ENCODE results near the gene GRID1. TPM values are rescaled to one million over a fixed set of nuclear protein-coding genes. Genes with fewer than 3 reads are reported as not detected.

GRID1 gene
- polyA plus RNA-seq, 1 of the 3 experiments (the other 2 are of a cell fraction): 0.13 TPM

- ChIA-PET POLR2A (no interaction called here), CTCF (interaction anchor here (1.2 to 2.2 kb wide), 4 partner anchors 10 to 18 kb away, joined by 3 to 7 read pairs (median 5); no protein-coding TSS in a partner anchor)
- no peak for DNase-seq
- no peak for TF ChIP-seq USF1 (IDR thresholded peaks at IDR 0.05; ENCODE audit: borderline replicate concordance, low read depth)
- TF ChIP-seq ELF1 (IDR thresholded peaks at IDR 0.05): no peak
- no peak for TF ChIP-seq GATA2 (CRISPR knock-in tag; IDR thresholded peaks at IDR 0.05)
- H3K27ac ChIP-seq (ENCODE audit: low read depth in 2 of 2, low read length in 1 of 2): no peak overlapping the region
- no peaks in the 10 kb centered on the region for H3K79me2 ChIP-seq (ENCODE audit: insufficient read depth)
- H2AFZ ChIP-seq (ENCODE audit: low read depth): no peak overlapping the region
- no peak overlapping the region for H3K4me2 ChIP-seq
- H3K9ac ChIP-seq: no peak overlapping the region
- H3K9me2 ChIP-seq: no peaks in the 10 kb centered on the region
- peaks cover 0 to 14% of the 10 kb centered on the region in 2 experiments; a peak in 1 of 4 replicates for H3K4me1 ChIP-seq (ENCODE audit: control insufficient read depth in 1 of 2, insufficient read depth in 2 of 2, low read depth in 1 of 2, low read length in 1 of 2)
- no peaks in the 10 kb centered on the region for H4K20me1 ChIP-seq (ENCODE audit: insufficient read depth)
- H3K36me3 ChIP-seq (replicated peaks in 1 of 2; ENCODE audit: control insufficient read depth in 1 of 2, insufficient read depth in 2 of 2, low read length in 1 of 2): no peaks in the 10 kb centered on the region
- no peaks in the 10 kb centered on the region for H3K9me3 ChIP-seq
- no peak overlapping the region for H3K4me3 ChIP-seq (ENCODE audit: low read depth in 2 of 2, low read length in 1 of 2)
- no peaks in the 10 kb centered on the region for H3F3A ChIP-seq (replicated peaks; ENCODE audit: insufficient read depth)
- 69% methylated on average over 7 of the region's 7 CpGs for WGBS (ENCODE audit: low lambda C conversion rate)
- no peaks in the 10 kb centered on the region for H3K27me3 ChIP-seq (ENCODE audit: insufficient read depth)
Measured at GRCh38 chr10:86327954-86328725, 38.5 kb downstream of the GRID1 start.

GRCh38 chr10:86325158-86325557 is 41.4 kb downstream of the GRID1 start:
- H4K20me1 ChIP-seq (ENCODE audit: insufficient read depth): no peaks in the 10 kb centered on the region
- no peak overlapping the region for H3K27ac ChIP-seq (ENCODE audit: low read depth in 2 of 2, low read length in 1 of 2)
- POLR2A ChIA-PET: no interaction called here
- CTCF ChIA-PET: interaction anchor here (1.4 kb wide), 1 partner anchor 64 kb away, joined by 3 read pairs; no protein-coding TSS in a partner anchor
- H3F3A ChIP-seq (replicated peaks; ENCODE audit: insufficient read depth): no peaks in the 10 kb centered on the region
- no peaks in the 10 kb centered on the region for H3K27me3 ChIP-seq (ENCODE audit: insufficient read depth)
- H3K36me3 ChIP-seq (replicated peaks in 1 of 2; ENCODE audit: control insufficient read depth in 1 of 2, insufficient read depth in 2 of 2, low read length in 1 of 2): no peaks in the 10 kb centered on the region
- H3K9me3 ChIP-seq: no peaks in the 10 kb centered on the region
- H3K79me2 ChIP-seq (ENCODE audit: insufficient read depth): no peaks in the 10 kb centered on the region
- WGBS (ENCODE audit: low lambda C conversion rate): 16% methylated on average over 5 of the region's 5 CpGs
- H3K9me2 ChIP-seq: no peaks in the 10 kb centered on the region
- no peak for DNase-seq
- no peak overlapping the region for H3K4me2 ChIP-seq
- no peak overlapping the region for H3K4me3 ChIP-seq (ENCODE audit: low read depth in 2 of 2, low read length in 1 of 2)
- no peak overlapping the region for H3K9ac ChIP-seq
- peaks cover 0 to 14% of the 10 kb centered on the region in 2 experiments; a peak in 2 of 4 replicates for H3K4me1 ChIP-seq (ENCODE audit: control insufficient read depth in 1 of 2, insufficient read depth in 2 of 2, low read depth in 1 of 2, low read length in 1 of 2)
- no peak for TF ChIP-seq FOXJ3 (CRISPR knock-in tag; IDR thresholded peaks at IDR 0.05)
- no peak for TF ChIP-seq MAX (IDR thresholded peaks at IDR 0.05; ENCODE audit: low read depth)
- TF ChIP-seq, protein P1, sequence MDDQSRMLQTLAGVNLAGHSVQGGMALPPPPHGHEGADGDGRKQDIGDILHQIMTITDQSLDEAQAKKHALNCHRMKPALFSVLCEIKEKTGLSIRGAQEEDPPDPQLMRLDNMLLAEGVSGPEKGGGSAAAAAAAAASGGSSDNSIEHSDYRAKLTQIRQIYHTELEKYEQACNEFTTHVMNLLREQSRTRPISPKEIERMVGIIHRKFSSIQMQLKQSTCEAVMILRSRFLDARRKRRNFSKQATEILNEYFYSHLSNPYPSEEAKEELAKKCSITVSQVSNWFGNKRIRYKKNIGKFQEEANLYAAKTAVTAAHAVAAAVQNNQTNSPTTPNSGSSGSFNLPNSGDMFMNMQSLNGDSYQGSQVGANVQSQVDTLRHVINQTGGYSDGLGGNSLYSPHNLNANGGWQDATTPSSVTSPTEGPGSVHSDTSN (IDR thresholded peaks at IDR 0.05): no peak
- no peak for TF ChIP-seq ELF1 (IDR thresholded peaks at IDR 0.05)
- no peak for TF ChIP-seq RFX5 (IDR thresholded peaks at IDR 0.05; ENCODE audit: low read length)
- TF ChIP-seq MEF2A (IDR thresholded peaks at IDR 0.05; ENCODE audit: borderline replicate concordance, low read depth): no peak
- no peak for TF ChIP-seq TEAD4 (IDR thresholded peaks at IDR 0.05; ENCODE audit: borderline replicate concordance, insufficient read depth)
- TF ChIP-seq CTCF (IDR thresholded peaks at IDR 0.05): no peak
- TF ChIP-seq GATA2 (CRISPR knock-in tag; IDR thresholded peaks at IDR 0.05): no peak
- no peak for TF ChIP-seq FOXM1 (IDR thresholded peaks at IDR 0.05; ENCODE audit: low read depth)
- TF ChIP-seq RAD21 (IDR thresholded peaks at IDR 0.05; ENCODE audit: low read length): no peak
- no peak for TF ChIP-seq EZH2phosphoT487 (IDR thresholded peaks at IDR 0.05; ENCODE audit: borderline replicate concordance, low read depth)
- no peak overlapping the region for H2AFZ ChIP-seq (ENCODE audit: low read depth)
